Memory B cell (primary cell): ENCODE data around the gene KRT20.
"Not testable (repeated sequence)": the region's sequence is repeated elsewhere in the genome, so short reads cannot be mapped to it uniquely, and the experiment has no call there.

ENCODE experiments used
- ATAC-seq: fragments of 150-1000 bp; cut with Tn5 transposase; 2 replicates; pipeline ENCODE4 v1.10.0; 2021; ENCODE audit warnings: low read depth, mild to moderate bottlenecking, moderate library complexity
- DNase-seq, 2 donors: peaks; one replicate each; pipeline ENCODE4 v3.0.0; 2022; ENCODE audit warnings: low spot score in 2 of 2
- H3K27ac Mint-ChIP-seq: one replicate; pipeline ENCODE4 v1.8.0; 2022; ENCODE audit warnings: mild to moderate bottlenecking, moderate library complexity, mixed read lengths
- H3K27me3 Mint-ChIP-seq: one replicate; pipeline ENCODE4 v1.8.0; 2022; ENCODE audit warnings: mixed read lengths
- H3K36me3 Mint-ChIP-seq: one replicate; pipeline ENCODE4 v1.8.0; 2022; ENCODE audit warnings: mild to moderate bottlenecking, mixed read lengths
- H3K4me1 Mint-ChIP-seq: one replicate; pipeline ENCODE4 v1.8.0; 2022; ENCODE audit warnings: mixed read lengths
- H3K4me3 Mint-ChIP-seq: one replicate; pipeline ENCODE4 v1.8.0; 2022; ENCODE audit warnings: mild to moderate bottlenecking, moderate library complexity, mixed read lengths
- H3K9me3 Mint-ChIP-seq: one replicate; pipeline ENCODE4 v1.8.0; 2022; ENCODE audit warnings: mixed read lengths

Gene KRT20

DNA sequence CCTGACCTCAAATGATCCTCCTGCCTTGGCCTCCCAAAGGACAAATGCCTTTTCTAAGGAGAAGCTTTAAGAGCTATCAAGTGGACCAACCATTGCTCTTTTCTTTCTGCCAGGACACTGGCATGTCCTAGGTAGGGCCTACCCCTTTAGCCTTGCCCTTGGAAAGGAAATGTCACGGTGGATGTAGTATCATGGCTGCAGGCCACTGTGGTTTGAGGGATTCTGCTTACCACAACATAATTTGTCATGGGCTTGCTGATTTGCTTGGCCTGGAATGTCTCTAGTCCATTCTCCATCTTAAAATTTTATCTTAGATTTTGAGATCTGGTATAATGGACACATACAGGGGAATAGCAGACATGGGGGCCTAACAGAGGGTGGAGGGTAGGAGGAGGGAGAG is 6.0 kb downstream of the KRT20 start:
- Mint-ChIP-seq H3K36me3 (no peaks in the 10 kb centered on the region), H3K9me3 (no peaks in the 10 kb centered on the region), H3K4me3 (no peak overlapping the region), H3K27me3 (peaks cover 3% of the 10 kb centered on the region), H3K4me1 (no peaks in the 10 kb centered on the region), H3K27ac (no peak overlapping the region)
- DNase-seq (no peak), ATAC-seq (no peak)

GRCh38 chr17:40878044-40878443 is 7.0 kb downstream of the KRT20 start:
- no peak for ATAC-seq
- no peak overlapping the region for H3K4me3 Mint-ChIP-seq
- H3K9me3 Mint-ChIP-seq: no peaks in the 10 kb centered on the region
- no peaks in the 10 kb centered on the region for H3K4me1 Mint-ChIP-seq
- DNase-seq: no peak
- H3K27me3 Mint-ChIP-seq: no peaks in the 10 kb centered on the region
- H3K36me3 Mint-ChIP-seq: no peaks in the 10 kb centered on the region
- H3K27ac Mint-ChIP-seq: no peak overlapping the region

- H3K27me3 Mint-ChIP-seq: peaks cover 4% of the 10 kb centered on the region
- ATAC-seq (no peak), DNase-seq (no peak)
- H3K9me3 Mint-ChIP-seq: no peaks in the 10 kb centered on the region
- H3K27ac Mint-ChIP-seq: no peak overlapping the region
- no peaks in the 10 kb centered on the region for H3K36me3 Mint-ChIP-seq
- H3K4me3 Mint-ChIP-seq: no peak overlapping the region
- H3K4me1 Mint-ChIP-seq: no peaks in the 10 kb centered on the region
These were observed 11.2 kb downstream of the KRT20 start for GRCh38 chr17:40873801-40874200.

- DNase-seq (no peak), ATAC-seq (no peak)
- Mint-ChIP-seq H3K9me3 (no peaks in the 10 kb centered on the region), H3K27ac (no peak overlapping the region), H3K36me3 (no peaks in the 10 kb centered on the region), H3K4me3 (no peak overlapping the region), H3K4me1 (no peaks in the 10 kb centered on the region), H3K27me3 (peaks cover 4% of the 10 kb centered on the region)
These were observed 11.8 kb downstream of the KRT20 start for GRCh38 chr17:40873255-40873654.

DNA sequence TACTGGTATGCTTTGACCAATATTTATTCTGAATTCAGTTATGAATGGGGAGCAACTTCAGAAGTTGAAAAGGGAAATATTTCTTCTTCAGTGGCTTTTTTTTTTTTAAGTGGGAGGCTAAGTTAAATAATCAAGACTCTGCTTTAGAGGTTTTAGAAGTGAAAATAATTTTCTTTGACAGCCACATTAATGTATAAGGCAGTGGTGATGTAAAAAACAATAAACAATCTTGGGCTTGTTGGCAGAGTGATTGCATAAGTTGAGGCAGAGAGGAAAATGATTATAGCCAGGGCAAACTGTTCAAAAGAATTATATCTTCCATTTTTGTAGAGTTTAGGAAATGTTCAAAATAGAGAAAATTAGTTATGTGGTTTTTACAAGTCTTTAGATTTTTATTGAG is 12.6 kb downstream of the KRT20 start:
- H3K4me1 Mint-ChIP-seq: no peaks in the 10 kb centered on the region
- H3K27me3 Mint-ChIP-seq: peaks cover 5% of the 10 kb centered on the region
- no peaks in the 10 kb centered on the region for H3K36me3 Mint-ChIP-seq
- no peak overlapping the region for H3K27ac Mint-ChIP-seq
- no peak for ATAC-seq
- H3K9me3 Mint-ChIP-seq: no peaks in the 10 kb centered on the region
- H3K4me3 Mint-ChIP-seq: no peak overlapping the region
- DNase-seq: no peak

- H3K27ac Mint-ChIP-seq: no peak overlapping the region
- no peak for ATAC-seq
These were observed 13.7 kb downstream of the KRT20 start for GRCh38 chr17:40871316-40871715.

GRCh38 chr17:40870136-40870535 is 14.9 kb downstream of the KRT20 start:
- no peaks in the 10 kb centered on the region for H3K36me3 Mint-ChIP-seq
- H3K27ac Mint-ChIP-seq: no peak overlapping the region
- H3K27me3 Mint-ChIP-seq: peaks cover 6% of the 10 kb centered on the region
- DNase-seq (no peak), ATAC-seq (no peak)
- H3K9me3 Mint-ChIP-seq: no peaks in the 10 kb centered on the region
- H3K4me1 Mint-ChIP-seq: no peaks in the 10 kb centered on the region
- H3K4me3 Mint-ChIP-seq: no peak overlapping the region

More at GRCh38 chr17:40871316-40871715, 13.7 kb downstream of the KRT20 start:
- H3K9me3 Mint-ChIP-seq: no peaks in the 10 kb centered on the region
- H3K4me3 Mint-ChIP-seq: no peak overlapping the region
- no peak for DNase-seq
- peaks cover 6% of the 10 kb centered on the region for H3K27me3 Mint-ChIP-seq
- no peaks in the 10 kb centered on the region for H3K36me3 Mint-ChIP-seq
- H3K4me1 Mint-ChIP-seq: no peaks in the 10 kb centered on the region

- Mint-ChIP-seq H3K4me3 (no peak within 1 kb of the TSS), H3K27me3 (peaks cover 9% of the 10 kb centered on the region), H3K4me1 (no peaks in the 10 kb centered on the region), H3K27ac (no peak within 1 kb of the TSS), H3K36me3 (no peaks in the 10 kb centered on the region), H3K9me3 (no peaks in the 10 kb centered on the region)
- no peak for ATAC-seq
- no peak for DNase-seq
These were observed 18.2 kb downstream of the KRT20 start, which contains the start of gene KRT12 for GRCh38 chr17:40866838-40867237. Gene KRT12, minus strand, starts transcription at chr17:40867223. Its CDS starts 37 bp downstream, at chr17:40867186.

- Mint-ChIP-seq H3K36me3 (no peaks in the 10 kb centered on the region), H3K27me3 (peaks cover 11% of the 10 kb centered on the region), H3K9me3 (no peaks in the 10 kb centered on the region), H3K4me1 (no peaks in the 10 kb centered on the region), H3K4me3 (no peak overlapping the region), H3K27ac (no peak overlapping the region)
- DNase-seq: no peak
- ATAC-seq: no peak
These were observed 20.2 kb downstream of the KRT20 start for GRCh38 chr17:40864661-40865390.

DNA sequence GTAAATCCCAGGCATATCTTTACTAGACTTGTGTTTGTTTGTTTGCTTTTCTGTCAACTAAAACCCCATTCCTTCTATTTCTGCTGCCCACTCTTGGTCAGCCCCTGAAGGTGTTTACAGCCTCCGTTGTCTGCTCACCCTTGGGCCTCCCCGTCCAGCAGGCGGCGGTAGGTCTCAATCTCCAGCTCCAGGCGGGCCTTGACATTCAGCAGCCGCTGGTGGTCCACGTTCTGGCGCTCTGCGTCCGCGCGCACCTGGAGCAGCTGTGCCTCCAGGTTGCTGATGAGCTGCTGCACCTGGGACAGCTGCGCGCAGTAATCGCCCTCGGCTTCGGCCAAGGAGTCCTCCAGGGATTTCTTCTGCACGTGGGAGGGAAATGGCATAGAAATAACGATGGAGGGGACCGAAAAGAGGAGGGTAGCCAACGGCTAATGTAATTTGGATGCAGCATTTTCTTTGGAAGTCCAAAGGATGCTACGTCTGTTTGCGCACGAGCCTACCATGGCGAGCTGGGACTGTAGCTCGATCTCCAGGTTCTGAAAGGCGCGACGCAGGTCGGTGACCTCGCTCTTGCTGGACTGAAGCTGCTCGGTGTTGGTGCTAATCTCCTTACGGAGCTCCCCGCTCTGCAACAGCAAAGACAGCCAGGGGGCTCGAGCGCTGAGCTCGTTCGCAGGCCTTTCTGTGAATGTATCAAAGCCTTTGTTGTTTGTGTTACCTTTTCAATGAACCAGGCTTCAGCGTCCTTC is 21.9 kb downstream of the KRT20 start:
- no peak for ATAC-seq
- Mint-ChIP-seq H3K4me1 (no peaks in the 10 kb centered on the region), H3K9me3 (no peaks in the 10 kb centered on the region), H3K27ac (no peak overlapping the region), H3K36me3 (no peaks in the 10 kb centered on the region), H3K27me3 (peaks cover 13% of the 10 kb centered on the region), H3K4me3 (no peak overlapping the region)
- DNase-seq: no peak

DNA sequence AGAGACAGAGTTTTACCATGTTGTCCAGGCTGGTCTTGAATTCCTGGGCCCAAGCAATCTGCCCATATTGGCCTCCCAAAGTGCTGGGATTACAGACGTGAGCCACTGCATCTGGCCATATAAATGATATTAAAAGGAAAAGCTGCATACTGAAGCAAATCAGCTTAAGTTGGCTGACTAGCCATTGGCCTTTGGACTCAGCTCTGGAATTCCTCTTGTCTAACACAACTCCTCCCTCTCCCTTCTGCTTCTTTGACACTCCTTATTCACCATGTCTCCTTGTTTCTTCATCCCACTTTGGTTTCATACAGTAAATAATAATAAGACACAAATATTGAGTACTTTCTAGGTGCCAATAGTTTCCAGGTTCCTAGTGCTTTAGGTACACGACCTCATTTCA is 25.5 kb downstream of the KRT20 start:
- peaks cover 11% of the 10 kb centered on the region for H3K27me3 Mint-ChIP-seq
- DNase-seq: no peak
- H3K4me1 Mint-ChIP-seq: no peaks in the 10 kb centered on the region
- no peak overlapping the region for H3K27ac Mint-ChIP-seq
- H3K4me3 Mint-ChIP-seq: no peak overlapping the region
- ATAC-seq: no peak
- no peaks in the 10 kb centered on the region for H3K36me3 Mint-ChIP-seq
- no peaks in the 10 kb centered on the region for H3K9me3 Mint-ChIP-seq

DNA sequence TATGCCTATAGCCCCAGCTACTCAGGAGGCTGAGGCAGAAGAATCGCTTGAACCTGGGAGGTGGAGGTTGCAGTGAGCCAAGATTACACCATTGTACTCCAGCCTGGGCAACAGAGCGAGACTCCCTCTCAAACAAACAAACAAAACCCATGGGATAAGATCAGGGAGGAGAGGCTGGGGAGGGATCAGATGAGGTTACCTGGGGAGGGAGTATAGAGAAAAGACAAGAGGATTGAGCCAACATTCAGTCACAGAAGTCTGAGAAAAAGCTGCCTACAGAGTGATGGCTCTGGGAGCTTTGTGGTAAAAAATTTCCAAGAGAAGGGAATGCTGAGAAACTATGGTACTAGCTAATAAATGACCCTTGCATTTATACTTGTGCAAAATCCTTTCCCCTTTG is 26.4 kb downstream of the KRT20 start:
- H3K4me1 Mint-ChIP-seq, H3K9me3 Mint-ChIP-seq, H3K36me3 Mint-ChIP-seq, H3K27ac Mint-ChIP-seq, H3K4me3 Mint-ChIP-seq, ATAC-seq, DNase-seq: not testable (repeated sequence)
- H3K27me3 Mint-ChIP-seq: peaks cover 11% of the 10 kb centered on the region

DNA sequence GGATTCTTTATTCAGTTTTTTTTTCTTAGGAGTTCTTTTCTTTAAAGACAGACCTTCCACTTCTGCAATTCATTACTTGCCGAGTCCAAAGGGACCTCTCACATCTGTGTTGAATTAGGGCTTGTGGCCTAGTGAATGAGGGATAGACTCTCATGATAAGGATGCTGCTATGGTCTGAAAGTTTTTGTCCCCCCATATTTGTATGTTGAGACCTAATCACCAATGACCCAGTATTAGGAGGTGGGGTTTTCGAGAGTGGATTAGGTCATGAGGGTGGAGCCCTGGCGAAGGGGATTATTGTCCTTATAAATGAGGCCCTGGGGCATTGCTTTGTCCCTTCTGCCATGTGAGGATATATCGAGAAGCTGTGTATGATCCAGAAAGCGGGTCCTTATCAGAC is 27.5 kb downstream of the KRT20 start:
- Mint-ChIP-seq H3K36me3 (no peaks in the 10 kb centered on the region), H3K27me3 (peaks cover 13% of the 10 kb centered on the region), H3K27ac (no peak overlapping the region), H3K9me3 (no peaks in the 10 kb centered on the region), H3K4me3 (no peak overlapping the region), H3K4me1 (no peaks in the 10 kb centered on the region)
- ATAC-seq (no peak), DNase-seq (no peak)

DNA sequence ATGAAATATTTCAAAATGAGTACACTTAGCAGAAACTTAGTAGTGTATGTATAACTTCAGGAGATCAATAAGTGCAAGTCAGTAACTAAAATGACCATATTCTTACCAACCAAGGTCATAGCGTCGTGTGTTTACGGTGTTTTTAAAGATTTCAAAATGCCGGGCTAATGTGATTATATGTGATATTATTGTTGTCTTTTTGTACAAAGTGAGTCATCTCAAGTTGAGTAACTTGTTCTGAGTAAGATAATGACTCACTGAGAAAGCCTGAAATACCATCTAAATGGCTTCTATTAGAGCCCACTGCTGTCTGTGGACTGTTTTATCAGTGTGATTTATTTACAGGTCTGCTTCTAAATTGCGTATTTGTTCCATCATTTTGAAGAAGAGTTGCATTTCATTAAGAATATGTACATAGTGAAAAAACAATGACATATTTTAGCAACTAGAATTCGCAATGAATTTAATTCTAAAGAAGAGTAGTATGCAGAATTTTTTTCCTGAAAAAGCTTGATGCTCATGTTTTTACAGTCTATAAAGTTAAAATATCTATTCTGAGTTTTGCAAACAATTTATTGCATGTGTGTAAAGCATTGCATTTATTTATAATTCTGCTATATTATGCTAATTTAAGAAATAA is 30.7 kb downstream of the KRT20 start:
- ATAC-seq (no peak), DNase-seq (no peak)
- no peak overlapping the region for H3K4me3 Mint-ChIP-seq
- no peaks in the 10 kb centered on the region for H3K9me3 Mint-ChIP-seq
- H3K36me3 Mint-ChIP-seq: no peaks in the 10 kb centered on the region
- no peak overlapping the region for H3K27ac Mint-ChIP-seq
- H3K4me1 Mint-ChIP-seq: no peaks in the 10 kb centered on the region
- peaks cover 14% of the 10 kb centered on the region for H3K27me3 Mint-ChIP-seq
